Fibroblast of the conjunctiva (primary cell): ENCODE data around the gene TRMU.
"Not testable (repeated sequence)": the region's sequence is repeated elsewhere in the genome, so short reads cannot be mapped to it uniquely, and the experiment has no call there.

Source experiments
- DNase-seq: peaks from one replicate; pipeline ENCODE4 v3.0.0-alpha.2; 2010; ENCODE audit warnings: low read depth

TRMU gene

DNA sequence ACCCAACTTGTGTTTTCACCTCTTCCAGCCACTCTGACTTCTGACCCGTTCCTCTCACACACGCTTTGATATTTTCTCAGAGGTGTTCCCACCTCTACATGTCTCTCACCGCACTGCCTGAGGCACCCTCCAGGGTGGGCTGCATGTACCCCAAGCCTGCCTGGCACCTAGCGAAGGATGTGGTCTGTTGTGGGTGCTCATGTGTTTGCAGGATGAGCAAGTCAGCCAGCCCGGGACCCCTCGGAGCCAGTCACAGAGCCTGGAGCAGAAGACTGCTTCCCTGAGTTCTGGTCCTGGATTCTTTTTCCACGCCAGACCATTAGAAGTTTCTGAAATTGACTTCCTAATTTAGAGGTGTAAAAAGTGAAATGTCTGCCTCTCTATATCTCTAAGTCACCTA, 35.0 kb upstream of the TRMU start:
- no peak for DNase-seq

- DNase-seq: no peak
Measured at GRCh38 chr22:46303347-46303965, 32.1 kb upstream of the TRMU start.

- no peak for DNase-seq
Measured at GRCh38 chr22:46308283-46308988, 27.1 kb upstream of the TRMU start.

DNA sequence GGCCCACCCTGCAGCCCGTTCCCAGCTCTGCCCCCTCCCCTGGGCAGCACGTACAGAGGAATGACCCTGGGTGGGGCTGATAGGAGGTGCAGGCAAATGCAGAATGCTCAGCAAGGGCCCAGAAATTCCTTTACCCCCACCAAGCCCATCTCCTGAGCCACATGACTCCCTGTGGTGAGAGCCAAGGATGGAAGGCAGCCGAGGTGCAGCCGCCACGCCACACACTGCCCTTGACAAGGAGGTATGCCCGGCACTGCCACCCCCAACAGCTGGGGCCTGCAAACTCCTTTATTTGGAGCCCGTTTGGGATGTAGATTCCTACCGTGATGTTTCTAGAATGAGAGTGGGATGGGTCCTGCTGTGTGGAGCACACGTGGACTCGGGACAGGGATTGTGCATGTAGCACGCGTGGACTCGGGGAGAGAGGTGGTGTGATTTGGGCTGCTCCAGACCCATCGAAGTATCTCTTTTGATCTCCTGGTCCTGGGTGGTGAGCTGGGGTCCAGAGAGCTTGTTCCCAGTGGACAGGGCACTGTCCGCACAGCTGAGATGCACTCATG, 25.9 kb upstream of the TRMU start:
- DNase-seq: no peak

GRCh38 chr22:46312056-46312455, 23.5 kb upstream of the TRMU start:
- DNase-seq: no peak

GRCh38 chr22:46312848-46313247, 22.7 kb upstream of the TRMU start:
- DNase-seq: not testable (repeated sequence)

DNA sequence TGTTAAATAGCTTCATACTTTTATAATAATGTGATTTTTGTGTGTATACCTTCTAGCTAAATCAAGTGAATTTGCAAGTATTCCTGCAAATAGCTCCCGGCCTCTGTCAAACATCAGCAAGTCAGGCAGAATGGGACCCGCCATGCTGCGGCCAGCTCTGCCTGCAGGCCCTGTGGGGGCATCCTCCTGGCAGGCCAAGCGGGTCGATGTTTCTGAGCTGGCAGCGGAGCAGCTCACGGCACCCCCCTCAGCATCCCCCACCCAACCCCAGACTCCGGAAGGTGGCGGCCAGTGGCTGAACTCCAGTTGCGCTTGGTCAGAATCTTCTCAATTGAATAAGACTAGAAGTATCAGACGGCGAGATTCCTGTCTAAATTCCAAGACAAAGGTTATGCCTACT, 19.5 kb upstream of the TRMU start:
- no peak for DNase-seq

- no peak for DNase-seq
Measured at GRCh38 chr22:46317646-46318045, 17.9 kb upstream of the TRMU start.

GRCh38 chr22:46318576-46318975, 16.9 kb upstream of the TRMU start:
- no peak for DNase-seq

DNA sequence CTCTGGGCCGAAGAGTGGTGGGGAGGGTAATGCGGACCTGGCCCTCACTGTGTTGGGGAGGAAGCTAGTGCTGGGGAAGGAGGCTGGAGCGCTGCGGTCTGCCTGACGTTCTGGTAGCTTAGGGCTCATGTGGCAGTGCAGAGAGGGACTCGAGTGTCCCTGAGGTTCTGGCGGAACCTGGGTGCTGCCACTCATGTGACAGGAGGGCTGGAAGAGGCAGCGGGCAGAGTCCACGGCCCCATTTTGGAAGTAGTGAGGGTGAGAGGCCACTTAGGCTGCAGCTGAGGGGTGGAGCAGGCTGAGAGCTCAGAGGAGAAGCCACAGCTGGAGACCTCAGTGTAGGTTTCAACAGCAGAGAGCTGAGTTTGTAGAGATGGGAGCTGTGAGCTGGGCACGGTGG, 16.2 kb upstream of the TRMU start:
- no peak for DNase-seq

DNA sequence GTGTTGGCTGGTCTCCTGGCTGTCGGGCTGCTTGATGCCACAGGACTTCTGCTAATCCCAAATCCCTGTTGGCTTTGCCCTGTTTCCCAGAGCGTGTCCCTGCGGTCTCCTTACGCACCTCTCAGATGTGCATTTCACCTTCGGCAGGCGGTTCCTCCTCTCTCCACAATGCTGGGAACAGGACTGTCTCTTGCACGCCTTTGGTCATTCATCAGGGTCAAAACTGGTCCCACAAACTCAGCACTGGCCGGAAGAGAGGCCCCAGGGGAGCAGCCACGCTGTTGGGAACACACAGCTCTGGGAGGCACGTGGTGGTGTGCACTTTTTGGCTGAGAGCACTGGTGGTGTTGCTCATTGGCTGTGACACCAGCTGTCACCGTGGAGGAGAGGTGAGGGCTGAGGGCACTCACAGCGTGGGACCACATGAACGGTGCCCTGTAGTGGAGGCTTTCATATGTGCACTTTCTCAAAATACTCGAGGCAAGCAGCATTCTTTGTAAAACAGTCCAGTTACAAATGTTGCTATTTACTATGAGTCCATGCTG, 15.3 kb upstream of the TRMU start:
- DNase-seq: no peak

- no peak for DNase-seq
Measured at GRCh38 chr22:46320716-46321386, 14.7 kb upstream of the TRMU start.

GRCh38 chr22:46322711-46323110, 12.8 kb upstream of the TRMU start:
- DNase-seq: no peak

- DNase-seq: no peak
Measured at GRCh38 chr22:46323162-46323561, 12.4 kb upstream of the TRMU start.

DNA sequence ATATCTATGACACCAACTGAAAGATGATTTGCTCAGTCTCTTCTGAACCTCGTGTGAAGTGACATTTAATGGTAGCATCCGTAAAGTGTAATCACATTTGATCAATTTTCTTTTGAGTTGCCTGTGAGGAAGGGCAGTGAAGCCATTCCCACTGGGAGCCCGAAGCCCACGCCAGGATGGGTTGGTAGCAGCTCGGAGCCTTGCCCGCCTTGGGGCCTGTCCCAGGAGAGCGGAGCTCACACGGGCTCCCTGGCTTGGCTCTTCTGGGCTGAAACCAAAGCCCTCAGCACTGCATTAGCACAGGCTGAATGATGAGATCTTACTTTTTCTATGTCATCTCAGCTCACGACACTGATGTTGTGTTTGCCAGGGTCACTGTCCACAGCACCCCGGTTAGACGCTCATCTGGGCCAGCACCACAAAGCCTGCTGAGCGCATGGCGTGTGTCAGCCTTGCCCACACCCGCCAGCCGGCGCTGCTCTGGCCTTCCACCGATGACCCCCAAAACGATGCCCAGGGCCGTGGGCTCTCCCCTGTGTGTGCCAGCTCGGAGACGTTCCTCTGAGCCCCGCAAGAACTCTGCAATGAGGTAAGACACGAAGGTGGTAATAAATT, 9.3 kb upstream of the TRMU start:
- no peak for DNase-seq

GRCh38 chr22:46327691-46328465, 7.6 kb upstream of the TRMU start:
- no peak for DNase-seq

- no peak for DNase-seq
Measured at GRCh38 chr22:46328797-46329196, 6.7 kb upstream of the TRMU start.

GRCh38 chr22:46329616-46330015, 5.9 kb upstream of the TRMU start:
- DNase-seq: no peak

DNA sequence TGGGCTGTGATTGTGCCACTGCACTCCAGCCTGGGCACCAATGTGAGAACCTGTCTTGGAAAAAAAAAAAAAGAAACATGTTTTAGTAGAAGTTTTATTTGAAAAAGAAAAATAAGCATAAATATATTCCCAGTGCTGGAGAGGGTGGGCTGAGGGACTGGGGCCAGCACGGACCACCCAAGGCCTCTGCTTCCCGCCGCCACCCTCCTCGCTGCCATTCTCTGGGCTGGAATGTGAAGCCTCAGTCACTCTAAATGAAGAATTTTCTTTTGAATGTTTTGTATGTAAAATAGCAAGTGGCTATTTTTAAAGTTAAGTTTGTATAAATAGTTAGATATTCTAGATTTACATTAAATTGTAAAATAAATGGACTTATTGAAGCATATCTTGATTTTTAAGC, 5.1 kb upstream of the TRMU start:
- no peak for DNase-seq

- no peak for DNase-seq
Measured at GRCh38 chr22:46331496-46331895, 4.0 kb upstream of the TRMU start.
